ENCODE results near the gene TARBP2. TPM values are rescaled to one million over a fixed set of nuclear protein-coding genes. Genes with fewer than 3 reads are reported as not detected.

Gene TARBP2
- total RNA-seq, 1 experiment from 2014 or later: 47.8 TPM

GRCh38 chr12:53524476-53524875 lies 23.4 kb downstream of the TARBP2 start:
- no peak overlapping the region for H3K27ac ChIP-seq
- no peaks in the 10 kb centered on the region for H3F3A ChIP-seq (ENCODE audit: insufficient read depth, low read depth)
- no peaks in the 10 kb centered on the region for H3K79me2 ChIP-seq (ENCODE audit: low read depth)
- H2AFZ ChIP-seq: no peak overlapping the region
- no peak overlapping the region for H3K4me3 ChIP-seq
- ChIA-PET CTCF (interaction anchor here (0.6 kb wide), 1 partner anchor 40 kb away, joined by 5 read pairs; no protein-coding TSS in a partner anchor), POLR2A (ENCODE audit: unreplicated experiment) (no interaction called here)
- H3K9me3 ChIP-seq (ENCODE audit: insufficient read depth, low read depth): no peaks in the 10 kb centered on the region
- H3K4me2 ChIP-seq: no peak overlapping the region
- DNase-seq: no peak
- H3K36me3 ChIP-seq (ENCODE audit: low read depth): 0 out of 2 replicates have a peak, but pooled peaks cover 5% of the 10 kb centered on the region
- H3K4me1 ChIP-seq (replicated peaks; ENCODE audit: insufficient read depth): no peaks in the 10 kb centered on the region
- H4K20me1 ChIP-seq (ENCODE audit: insufficient read depth): no peaks in the 10 kb centered on the region; the same call in 1 of the 2 replicates
- H3K9me2 ChIP-seq (ENCODE audit: insufficient read depth): no peaks in the 10 kb centered on the region
- intact Hi-C loops (cut with micrococcal nuclease; ENCODE audit: unreplicated experiment): no loop called here
- BruUV-seq (replicated peaks): no TSS peak
- TF ChIP-seq EZH2 (IDR thresholded peaks at IDR 0.05; ENCODE audit: low read depth) (no peak), CTCF (conservative IDR thresholded peaks at IDR 0.05) (no peak)
- no peaks in the 10 kb centered on the region for H3K27me3 ChIP-seq (ENCODE audit: insufficient read depth, low read depth)

- BruUV-seq (replicated peaks): no TSS peak
Measured at GRCh38 chr12:53530061-53530460, 29.0 kb downstream of the TARBP2 start.

GRCh38 chr12:53530920-53531319 lies 29.8 kb downstream of the TARBP2 start:
- ChIA-PET CTCF (interaction anchor here (0.7 kb wide), 1 partner anchor 179 kb away, joined by 13 read pairs; no protein-coding TSS in a partner anchor), POLR2A (ENCODE audit: unreplicated experiment) (no interaction called here)
- Histone ChIP-seq H4K20me1 (ENCODE audit: insufficient read depth) (no peaks in the 10 kb centered on the region), H3K27ac (no peak overlapping the region), H3K4me2 (no peak overlapping the region), H3K9me3 (ENCODE audit: insufficient read depth, low read depth) (no peaks in the 10 kb centered on the region), H3F3A (ENCODE audit: insufficient read depth, low read depth) (no peaks in the 10 kb centered on the region), H3K4me3 (no peak overlapping the region), H3K27me3 (ENCODE audit: insufficient read depth, low read depth) (no peaks in the 10 kb centered on the region), H3K36me3 (ENCODE audit: low read depth) (peaks cover 19% of the 10 kb centered on the region), H3K79me2 (ENCODE audit: low read depth) (no peaks in the 10 kb centered on the region), H2AFZ (no peak overlapping the region), H3K9me2 (ENCODE audit: insufficient read depth) (no peaks in the 10 kb centered on the region), H3K4me1 (replicated peaks; ENCODE audit: insufficient read depth) (0 out of 2 replicates have a peak, but pooled peaks cover 7% of the 10 kb centered on the region)
- no TSS peak for BruUV-seq (replicated peaks)
- peak; percentile 25 to 38 for DNase-seq
- TF ChIP-seq EZH2 (IDR thresholded peaks at IDR 0.05; ENCODE audit: low read depth) (no peak), CTCF (conservative IDR thresholded peaks at IDR 0.05) (no peak)
- intact Hi-C loops (cut with micrococcal nuclease; ENCODE audit: unreplicated experiment): no loop called here

More at GRCh38 chr12:53530061-53530460, 29.0 kb downstream of the TARBP2 start:
- ChIA-PET POLR2A (ENCODE audit: unreplicated experiment) (no interaction called here), CTCF (no interaction called here)
- Histone ChIP-seq H3K27ac (no peak overlapping the region), H3F3A (ENCODE audit: insufficient read depth, low read depth) (no peaks in the 10 kb centered on the region), H3K9me2 (ENCODE audit: insufficient read depth) (no peaks in the 10 kb centered on the region), H3K4me3 (no peak overlapping the region), H3K9me3 (ENCODE audit: insufficient read depth, low read depth) (no peaks in the 10 kb centered on the region), H2AFZ (no peak overlapping the region), H4K20me1 (ENCODE audit: insufficient read depth) (no peaks in the 10 kb centered on the region), H3K4me2 (no peak overlapping the region), H3K36me3 (ENCODE audit: low read depth) (peaks cover 17% of the 10 kb centered on the region; the same call in 1 of the 2 replicates), H3K27me3 (ENCODE audit: insufficient read depth, low read depth) (no peaks in the 10 kb centered on the region), H3K79me2 (ENCODE audit: low read depth) (no peaks in the 10 kb centered on the region), H3K4me1 (replicated peaks; ENCODE audit: insufficient read depth) (0 out of 2 replicates have a peak, but pooled peaks cover 7% of the 10 kb centered on the region)
- DNase-seq: no peak
- intact Hi-C loops (cut with micrococcal nuclease; ENCODE audit: unreplicated experiment): no loop called here
- no peak for TF ChIP-seq CTCF (conservative IDR thresholded peaks at IDR 0.05)
- no peak for TF ChIP-seq EZH2 (IDR thresholded peaks at IDR 0.05; ENCODE audit: low read depth)

Data from PC-9 (cell line).